ENCODE results near the gene TRIP10. TPM values are rescaled to one million over a fixed set of nuclear protein-coding genes. Genes with fewer than 3 reads are reported as not detected.

The TRIP10 gene
- total RNA-seq, 4 donors from 2014 or later = 25.5 to 80.7 (median 40.5) TPM

DNA sequence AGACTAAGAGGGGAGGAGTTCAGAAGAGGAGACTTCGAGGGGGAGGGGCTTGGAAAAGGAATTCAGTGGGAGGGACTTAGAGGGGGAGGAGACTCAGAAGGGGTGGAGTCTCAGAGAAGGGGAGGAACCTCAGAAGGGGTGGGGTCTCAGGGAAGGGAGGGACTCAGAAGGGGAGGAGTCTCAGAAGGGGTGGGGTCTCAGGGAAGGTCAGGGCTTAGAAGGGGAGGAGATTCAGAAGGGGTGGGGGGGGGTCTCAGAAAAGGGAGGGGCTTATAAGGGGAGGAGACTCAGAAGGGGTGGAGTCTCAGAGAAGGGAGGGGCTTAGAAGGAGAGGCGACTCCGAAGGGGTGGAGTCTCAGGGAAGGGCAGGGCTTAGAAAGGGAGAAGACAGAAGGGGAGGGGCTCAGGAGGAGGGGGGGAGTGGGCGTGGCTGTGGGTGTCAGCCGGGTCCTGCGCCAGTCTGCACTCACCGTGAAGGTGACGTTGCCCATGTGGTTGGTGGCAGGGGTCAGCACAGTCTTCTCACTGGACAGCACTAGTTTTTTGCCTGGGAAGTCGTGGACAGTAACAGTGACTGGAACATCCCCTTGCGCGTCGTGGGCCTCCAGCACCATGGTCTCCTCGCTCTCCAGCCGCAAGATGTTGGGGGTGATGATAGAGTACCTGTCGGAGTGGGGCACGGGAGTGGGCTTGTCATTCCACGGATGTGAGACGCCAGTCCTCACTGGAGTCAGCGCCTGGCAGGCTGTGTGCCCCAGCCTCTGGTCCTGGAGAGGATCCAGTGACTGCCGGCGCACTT lies 20.5 kb upstream of the TRIP10 start:
- H3K36me3 ChIP-seq = no peaks in the 10 kb centered on the region
- DNase-seq (ENCODE audit: low spot score in 2 of 2) = peak in 1 of 2 donors; percentile 72
- H3K27me3 ChIP-seq = no peaks in the 10 kb centered on the region
- H3K27ac ChIP-seq = no peak overlapping the region
- H3K4me3 ChIP-seq = peak overlapping the region; percentile 16
- TF ChIP-seq EP300 (IDR thresholded peaks at IDR 0.05) (no peak), POLR2AphosphoS5 (IDR thresholded peaks at IDR 0.05) (no peak), POLR2A (IDR thresholded peaks at IDR 0.05) (no peak)
- TF ChIP-seq, protein P1, sequence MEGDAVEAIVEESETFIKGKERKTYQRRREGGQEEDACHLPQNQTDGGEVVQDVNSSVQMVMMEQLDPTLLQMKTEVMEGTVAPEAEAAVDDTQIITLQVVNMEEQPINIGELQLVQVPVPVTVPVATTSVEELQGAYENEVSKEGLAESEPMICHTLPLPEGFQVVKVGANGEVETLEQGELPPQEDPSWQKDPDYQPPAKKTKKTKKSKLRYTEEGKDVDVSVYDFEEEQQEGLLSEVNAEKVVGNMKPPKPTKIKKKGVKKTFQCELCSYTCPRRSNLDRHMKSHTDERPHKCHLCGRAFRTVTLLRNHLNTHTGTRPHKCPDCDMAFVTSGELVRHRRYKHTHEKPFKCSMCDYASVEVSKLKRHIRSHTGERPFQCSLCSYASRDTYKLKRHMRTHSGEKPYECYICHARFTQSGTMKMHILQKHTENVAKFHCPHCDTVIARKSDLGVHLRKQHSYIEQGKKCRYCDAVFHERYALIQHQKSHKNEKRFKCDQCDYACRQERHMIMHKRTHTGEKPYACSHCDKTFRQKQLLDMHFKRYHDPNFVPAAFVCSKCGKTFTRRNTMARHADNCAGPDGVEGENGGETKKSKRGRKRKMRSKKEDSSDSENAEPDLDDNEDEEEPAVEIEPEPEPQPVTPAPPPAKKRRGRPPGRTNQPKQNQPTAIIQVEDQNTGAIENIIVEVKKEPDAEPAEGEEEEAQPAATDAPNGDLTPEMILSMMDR (IDR thresholded peaks at IDR 0.05) = no peak
- H3K4me1 ChIP-seq = peaks cover 24% of the 10 kb centered on the region
- no peaks in the 10 kb centered on the region for H3K9me3 ChIP-seq
- WGBS = 74% methylated on average over 13 of the region's 21 CpGs

DNA sequence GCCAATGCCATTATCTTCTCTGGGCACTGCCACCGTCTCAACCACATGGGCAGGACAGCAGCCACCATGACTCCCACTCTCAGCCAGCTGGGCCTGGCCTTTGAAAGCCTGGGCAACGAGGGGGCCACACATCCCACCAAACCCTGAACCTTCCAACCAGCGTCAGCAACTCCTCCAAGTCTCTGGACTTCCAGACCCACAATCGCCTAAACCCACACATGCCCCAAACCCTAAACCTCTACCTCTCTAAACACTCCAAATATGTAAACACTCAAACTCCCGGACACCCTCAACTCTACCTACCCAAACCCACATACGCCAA lies 20.0 kb upstream of the TRIP10 start:
- 76% methylated on average over 6 of the region's 6 CpGs for WGBS
- peaks cover 24% of the 10 kb centered on the region for H3K4me1 ChIP-seq
- no peaks in the 10 kb centered on the region for H3K9me3 ChIP-seq
- no peaks in the 10 kb centered on the region for H3K27me3 ChIP-seq
- DNase-seq (ENCODE audit: low spot score in 2 of 2) = no peak
- no peaks in the 10 kb centered on the region for H3K36me3 ChIP-seq
- TF ChIP-seq POLR2A (IDR thresholded peaks at IDR 0.05) (no peak), EP300 (IDR thresholded peaks at IDR 0.05) (no peak), POLR2AphosphoS5 (IDR thresholded peaks at IDR 0.05) (no peak)
- TF ChIP-seq, protein P1 (IDR thresholded peaks at IDR 0.05) = no peak
- peak overlapping the region; percentile 16 for H3K4me3 ChIP-seq
- H3K27ac ChIP-seq = no peak overlapping the region

DNA sequence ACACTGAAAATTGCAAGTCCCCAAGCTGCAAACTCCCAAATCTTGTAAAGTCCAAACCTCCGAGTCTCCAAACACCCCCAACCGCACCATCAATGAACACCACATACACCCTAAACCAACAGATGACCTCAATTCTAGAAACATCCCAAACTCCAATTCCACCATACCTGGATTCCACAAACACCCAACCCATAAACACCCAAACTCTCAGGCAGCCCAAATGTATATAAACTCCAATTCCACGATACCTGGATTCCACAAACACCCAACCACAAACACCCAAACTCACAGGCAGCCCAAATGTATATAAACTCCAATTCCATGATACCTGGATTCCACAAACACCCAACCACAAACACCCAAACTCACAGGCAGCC lies 19.5 kb upstream of the TRIP10 start:
- WGBS = 82% methylated on average over 3 of the region's 3 CpGs
- Histone ChIP-seq H3K4me1 (peaks cover 24% of the 10 kb centered on the region), H3K36me3 (no peaks in the 10 kb centered on the region), H3K27me3 (no peaks in the 10 kb centered on the region), H3K4me3 (peak overlapping the region; percentile 14), H3K9me3 (no peaks in the 10 kb centered on the region), H3K27ac (no peak overlapping the region)
- DNase-seq (ENCODE audit: low spot score in 2 of 2) = no peak
- TF ChIP-seq, protein P1 (IDR thresholded peaks at IDR 0.05) = no peak
- TF ChIP-seq POLR2A (IDR thresholded peaks at IDR 0.05) (no peak), POLR2AphosphoS5 (IDR thresholded peaks at IDR 0.05) (no peak), EP300 (IDR thresholded peaks at IDR 0.05) (no peak)

DNA sequence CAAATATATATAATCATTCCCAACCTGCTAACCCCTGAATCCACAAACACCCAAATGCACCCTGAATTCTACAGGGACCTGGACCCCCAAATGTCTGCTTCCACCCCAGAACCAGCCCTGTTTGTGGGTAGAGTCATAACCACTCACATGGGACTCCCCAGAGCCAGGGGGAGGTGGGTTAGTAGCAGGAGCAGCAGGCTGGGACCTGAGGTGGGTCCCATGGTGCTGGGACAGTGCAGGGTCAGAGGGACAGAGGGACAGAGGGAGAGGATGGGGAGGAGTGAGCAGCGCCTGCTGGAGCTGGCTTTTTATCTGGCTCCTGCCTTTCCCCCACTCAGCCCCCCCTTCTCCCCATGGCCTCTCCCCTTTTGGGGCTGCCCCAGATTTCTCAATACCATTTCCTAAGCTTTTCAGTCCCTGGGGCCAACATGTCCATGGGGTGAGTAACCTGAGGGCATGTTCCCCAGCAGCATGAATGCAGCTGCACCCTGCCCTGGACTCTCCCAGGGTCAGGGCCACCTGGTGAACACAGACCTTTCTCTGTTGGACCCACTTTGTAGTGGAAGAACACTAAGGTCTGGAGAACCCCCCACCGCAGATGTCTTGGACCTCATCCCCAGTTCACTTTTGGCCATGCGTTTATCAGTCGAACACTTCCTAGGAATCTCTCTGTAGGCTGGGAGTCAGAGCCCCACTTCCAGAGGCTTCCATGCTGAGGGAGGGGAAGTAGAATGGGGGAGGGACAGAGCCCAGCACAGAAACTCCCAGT lies 18.9 kb upstream of the TRIP10 start, which contains the start of gene C3:
C3 (minus strand) TSS at position 282 of the 769 bp plus-strand sequence; CDS start at position 221, 61 bp downstream.
- Histone ChIP-seq H3K9me3 (no peaks in the 10 kb centered on the region), H3K27ac (no peak within 1 kb of the TSS), H3K27me3 (no peaks in the 10 kb centered on the region), H3K36me3 (no peaks in the 10 kb centered on the region), H3K4me1 (peaks cover 24% of the 10 kb centered on the region), H3K4me3 (peak within 1 kb of the TSS; percentile 16)
- WGBS = 29% methylated on average over 4 of the region's 4 CpGs
- TF ChIP-seq POLR2A (IDR thresholded peaks at IDR 0.05) (peak in 1 of 2 donors; percentile 52), EP300 (IDR thresholded peaks at IDR 0.05) (no peak), POLR2AphosphoS5 (IDR thresholded peaks at IDR 0.05) (no peak)
- DNase-seq (ENCODE audit: low spot score in 2 of 2) = peak in 1 of 2 donors; percentile 85

DNA sequence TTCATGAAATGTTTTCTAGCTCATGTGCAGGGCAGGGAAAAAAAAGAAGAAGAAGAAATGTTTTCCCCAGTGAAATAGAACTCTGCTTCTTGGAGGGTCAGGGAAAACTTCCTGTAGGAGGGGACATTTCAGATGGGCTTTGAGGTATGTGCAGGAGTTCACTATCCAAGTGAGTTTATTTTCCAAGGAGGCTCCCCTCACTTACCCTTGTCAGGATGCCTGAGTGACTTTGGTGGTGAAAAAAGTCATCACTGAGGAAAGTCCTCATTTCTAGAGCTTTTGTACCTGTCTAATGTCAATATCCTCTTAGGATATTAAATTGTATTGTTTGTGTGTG lies 18.4 kb upstream of the TRIP10 start:
- no peaks in the 10 kb centered on the region for H3K27me3 ChIP-seq
- no peak overlapping the region for H3K4me3 ChIP-seq
- DNase-seq (ENCODE audit: low spot score in 2 of 2) = no peak
- H3K36me3 ChIP-seq = no peaks in the 10 kb centered on the region
- H3K9me3 ChIP-seq = no peaks in the 10 kb centered on the region
- peaks cover 24% of the 10 kb centered on the region for H3K4me1 ChIP-seq
- no peak overlapping the region for H3K27ac ChIP-seq
- TF ChIP-seq EP300 (IDR thresholded peaks at IDR 0.05) = no peak

DNA sequence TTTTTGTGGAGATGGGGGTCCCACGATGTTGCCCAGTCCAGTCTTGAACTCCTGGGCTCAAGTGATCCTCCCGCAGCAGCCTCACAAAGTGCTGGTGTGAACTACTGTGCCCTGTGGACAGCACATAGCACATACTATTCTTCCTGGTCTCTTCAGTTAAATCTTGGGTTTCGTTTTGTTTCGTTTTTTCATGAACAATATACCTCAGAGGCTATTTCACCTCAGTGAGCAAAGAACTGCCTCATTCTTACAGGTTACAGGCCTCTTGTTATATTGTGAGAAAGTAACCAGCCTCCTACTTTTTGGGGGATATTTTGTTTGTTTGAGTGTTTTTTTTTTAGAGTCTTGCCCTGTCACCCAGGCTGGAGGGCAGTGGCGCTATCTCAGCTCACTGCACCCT lies 17.7 kb upstream of the TRIP10 start:
- Histone ChIP-seq H3K4me3 (no peak overlapping the region), H3K27me3 (no peaks in the 10 kb centered on the region), H3K27ac (no peak overlapping the region), H3K9me3 (no peaks in the 10 kb centered on the region), H3K4me1 (peaks cover 24% of the 10 kb centered on the region), H3K36me3 (no peaks in the 10 kb centered on the region)
- no peak for DNase-seq (ENCODE audit: low spot score in 2 of 2)
- no peak for TF ChIP-seq EP300 (IDR thresholded peaks at IDR 0.05)
- TF ChIP-seq POLR2AphosphoS5 (IDR thresholded peaks at IDR 0.05) = no peak
- TF ChIP-seq POLR2A (IDR thresholded peaks at IDR 0.05) = no peak
- TF ChIP-seq, protein P1 (IDR thresholded peaks at IDR 0.05) = no peak
- 80% methylated on average over 5 of the region's 5 CpGs for WGBS
